HG03196 (cell line): ENCODE measurements around the gene NXPH4.

Experiments
- ATAC-seq: cut with Tn5 transposase; IDR thresholded peaks from one replicate; pipeline ENCODE4 v1.9.1; 2021; ENCODE audit not compliant: unreplicated experiment

Gene NXPH4

GRCh38 chr12:57241402-57242310 is 25.1 kb downstream of the NXPH4 start:
- no peak for ATAC-seq

- ATAC-seq: no peak
Measured at GRCh38 chr12:57242329-57242690, 25.7 kb downstream of the NXPH4 start.

- no peak for ATAC-seq
Measured at GRCh38 chr12:57242691-57243454, 26.3 kb downstream of the NXPH4 start.

- no peak for ATAC-seq
Measured at GRCh38 chr12:57243521-57244311, 27.1 kb downstream of the NXPH4 start.

- no peak for ATAC-seq
Measured at GRCh38 chr12:57244312-57244696, 27.7 kb downstream of the NXPH4 start.

GRCh38 chr12:57247041-57247440 is 30.4 kb downstream of the NXPH4 start:
- ATAC-seq: no peak

GRCh38 chr12:57248934-57249742 is 32.5 kb downstream of the NXPH4 start:
- ATAC-seq: no peak

- ATAC-seq: no peak
Measured at GRCh38 chr12:57250541-57250940, 33.9 kb downstream of the NXPH4 start.

GRCh38 chr12:57250956-57251355 is 34.4 kb downstream of the NXPH4 start, which contains the start of gene STAC3:
Gene STAC3 (minus strand): TSS chr12:57251187. CDS start chr12:57249636, 1,551 bp downstream.
- ATAC-seq: no peak

- no peak for ATAC-seq
Measured at GRCh38 chr12:57254506-57255280, 38.1 kb downstream of the NXPH4 start.

GRCh38 chr12:57255916-57256315 is 39.3 kb downstream of the NXPH4 start:
- no peak for ATAC-seq

- no peak for ATAC-seq
Measured at GRCh38 chr12:57258977-57259970, 42.7 kb downstream of the NXPH4 start.

- no peak for ATAC-seq
Measured at GRCh38 chr12:57260366-57260765, 43.8 kb downstream of the NXPH4 start.

GRCh38 chr12:57261428-57261865 is 44.9 kb downstream of the NXPH4 start:
- no peak for ATAC-seq

- ATAC-seq: no peak
Measured at GRCh38 chr12:57262126-57262822, 45.7 kb downstream of the NXPH4 start.

GRCh38 chr12:57263096-57263495 is 46.5 kb downstream of the NXPH4 start:
- ATAC-seq: no peak

- ATAC-seq: no peak
Measured at GRCh38 chr12:57266681-57267080, 50.1 kb downstream of the NXPH4 start.

GRCh38 chr12:57268264-57268663 is 51.7 kb downstream of the NXPH4 start:
- ATAC-seq: no peak
